Fibroblast of mammary gland (primary cell): ENCODE measurements around the gene TNIP2.

Source experiments
- DNase-seq: peaks from one replicate; pipeline ENCODE4 v3.0.0-alpha.2; 2010; ENCODE audit warnings: low read depth
- H3K4me3 ChIP-seq: 2 replicates; pipeline ENCODE4 v1.5.1; 2011; ENCODE audit warnings: low read depth, mild to moderate bottlenecking, low read length, moderate library complexity; ENCODE audit not compliant: control insufficient read depth
- CTCF ChIP-seq: conservative IDR thresholded peaks from 2 replicates; pipeline ENCODE4 v1.5.1; 2011; ENCODE audit warnings: low read depth, low read length, inconsistent platforms; ENCODE audit not compliant: control insufficient read depth, insufficient read depth

TNIP2 gene

GRCh38 chr4:2761035-2761923 is 5.1 kb upstream of the TNIP2 start:
- no peak for DNase-seq
- no peak for TF ChIP-seq CTCF

GRCh38 chr4:2757426-2757825 is 1.3 kb upstream of the TNIP2 start:
- TF ChIP-seq CTCF, result no peak
- no peak overlapping the region for H3K4me3 ChIP-seq
- no peak for DNase-seq

More at GRCh38 chr4:2761035-2761923, 5.1 kb upstream of the TNIP2 start:
- H3K4me3 ChIP-seq, result no peak overlapping the region

- H3K4me3 ChIP-seq, result peak overlapping the region; percentile 14
- no peak for DNase-seq
Observed at GRCh38 chr4:2756691-2757350, 685 bp upstream of the TNIP2 start.

GRCh38 chr4:2754848-2755819 is 1.0 kb downstream of the TNIP2 start:
- H3K4me3 ChIP-seq, result peak overlapping the region; percentile 82
- DNase-seq, result no peak

More at GRCh38 chr4:2756691-2757350, 685 bp upstream of the TNIP2 start:
- TF ChIP-seq CTCF, result no peak

GRCh38 chr4:2753436-2753835 is 2.7 kb downstream of the TNIP2 start:
- H3K4me3 ChIP-seq, result no peak overlapping the region
- DNase-seq, result no peak
- TF ChIP-seq CTCF, result no peak

More at GRCh38 chr4:2754848-2755819, 1.0 kb downstream of the TNIP2 start:
- TF ChIP-seq CTCF, result no peak

- no peak for TF ChIP-seq CTCF
Observed at GRCh38 chr4:2750719-2751605, 5.2 kb downstream of the TNIP2 start.

More at GRCh38 chr4:2750719-2751605, 5.2 kb downstream of the TNIP2 start:
- DNase-seq, result no peak
- H3K4me3 ChIP-seq, result no peak overlapping the region
